DMS79 treated with DMSO at 0.1 percent for 48 hours (cell line): ENCODE data around the gene SERTAD1.

Experiments
- DNase-seq: peaks from one replicate; lab custom pipeline; 2025; lab: John Stamatoyannopoulos, UW

SERTAD1 gene

DNA sequence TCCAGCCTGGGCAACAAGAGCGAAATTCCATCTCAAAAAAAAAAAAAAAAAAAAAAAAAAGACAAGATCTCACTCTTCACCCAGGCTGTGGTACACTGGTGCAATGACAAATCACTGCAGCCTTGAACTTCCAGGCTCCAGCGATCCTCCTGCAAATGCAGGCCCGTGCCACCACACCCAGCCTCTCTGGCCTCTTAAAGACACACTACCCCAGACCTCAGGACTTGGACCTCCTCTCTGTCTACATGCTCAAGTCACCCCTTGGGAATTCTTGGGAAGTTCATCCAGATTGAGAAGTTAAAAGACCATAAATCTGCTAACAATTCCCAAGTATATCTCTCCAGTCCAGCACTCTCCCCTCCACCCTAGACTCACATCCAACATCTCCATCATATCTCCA lies 25.2 kb downstream of the SERTAD1 start:
- DNase-seq, result no peak

DNA sequence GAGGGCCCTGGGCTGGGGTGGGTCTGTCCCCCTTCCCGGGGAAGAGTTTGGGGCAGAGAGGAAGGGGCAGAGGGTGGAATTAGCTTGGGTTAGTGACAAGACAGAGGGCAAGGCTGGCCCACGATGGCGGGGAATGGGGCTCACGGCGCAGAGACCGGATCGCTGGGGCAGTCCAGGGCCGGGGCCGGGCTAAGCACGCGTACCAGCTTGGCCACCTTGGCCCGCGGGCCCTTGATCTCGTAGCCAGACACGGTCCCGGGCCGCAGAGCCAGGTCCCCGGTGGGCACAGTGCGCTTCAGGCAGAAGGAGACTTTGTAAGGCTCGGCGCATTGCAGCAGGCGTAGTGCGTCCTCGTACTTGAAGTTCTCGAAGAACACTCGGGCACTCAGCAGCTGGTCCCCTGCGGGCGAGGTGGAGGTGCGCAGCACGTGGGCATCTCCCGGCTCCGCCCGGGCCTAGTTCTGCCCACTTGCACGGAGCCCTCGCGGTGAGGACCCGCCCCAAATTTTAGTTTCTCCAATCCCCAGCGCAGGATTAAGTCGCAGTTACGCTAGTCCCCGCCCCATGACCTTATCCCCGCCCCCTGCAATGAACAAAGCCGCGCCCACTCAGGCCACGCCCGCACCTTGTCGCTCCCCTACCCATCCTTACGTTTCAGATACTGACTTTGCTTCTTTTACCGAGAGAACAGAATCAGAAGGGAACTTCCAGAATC lies 27.2 kb downstream of the SERTAD1 start:
- DNase-seq, result no peak

DNA sequence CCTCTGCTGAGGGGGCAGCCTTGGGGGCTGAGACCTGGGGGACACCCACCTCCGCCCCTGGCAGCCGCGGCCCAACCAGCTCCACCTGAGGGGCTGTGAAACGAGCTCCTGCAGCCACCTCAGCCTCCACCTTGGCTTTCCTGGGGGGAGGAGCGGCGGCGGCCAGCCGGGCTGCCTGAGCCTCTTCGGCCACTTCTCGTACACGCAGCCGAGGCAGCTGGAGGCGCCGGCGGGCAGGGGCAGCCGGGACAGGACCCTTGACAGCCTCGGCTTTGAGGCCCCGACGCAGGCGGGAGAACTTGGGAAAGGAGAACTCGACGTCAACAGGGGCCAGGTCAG lies 28.3 kb downstream of the SERTAD1 start:
- DNase-seq, result no peak

DNA sequence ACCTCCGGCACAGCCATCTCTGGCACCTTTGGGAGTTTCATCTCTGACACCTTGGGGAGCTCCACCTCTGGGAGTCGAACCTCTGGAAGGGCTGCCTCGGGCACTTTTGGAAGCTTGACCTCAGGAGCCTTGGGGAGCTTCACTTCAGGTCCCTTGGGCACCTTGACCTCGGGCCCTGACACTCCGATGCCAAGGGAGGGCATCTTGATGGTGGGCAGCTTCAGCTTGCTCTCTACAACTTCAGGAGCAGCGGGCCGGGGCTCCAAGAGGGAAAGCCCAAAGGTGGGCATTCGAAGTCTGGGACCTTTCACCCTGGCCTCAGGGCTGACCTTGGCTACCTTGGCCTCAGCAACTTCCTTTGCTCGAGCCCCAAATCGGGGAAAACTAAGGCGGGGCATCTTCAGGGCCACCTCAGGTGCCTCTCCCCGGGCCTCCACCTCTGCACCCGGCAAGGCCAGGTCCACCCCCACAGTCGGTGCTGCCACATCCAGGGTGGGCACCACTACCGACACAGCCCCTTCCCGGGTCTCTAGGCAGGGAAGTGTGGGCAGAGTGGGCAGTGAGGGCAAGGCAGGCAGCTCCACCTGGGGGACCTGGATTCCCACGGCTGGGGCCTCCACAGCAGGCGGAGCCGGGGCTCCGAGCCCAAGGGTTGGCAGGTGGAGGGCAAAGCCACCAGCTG lies 28.8 kb downstream of the SERTAD1 start:
- DNase-seq, result no peak

DNA sequence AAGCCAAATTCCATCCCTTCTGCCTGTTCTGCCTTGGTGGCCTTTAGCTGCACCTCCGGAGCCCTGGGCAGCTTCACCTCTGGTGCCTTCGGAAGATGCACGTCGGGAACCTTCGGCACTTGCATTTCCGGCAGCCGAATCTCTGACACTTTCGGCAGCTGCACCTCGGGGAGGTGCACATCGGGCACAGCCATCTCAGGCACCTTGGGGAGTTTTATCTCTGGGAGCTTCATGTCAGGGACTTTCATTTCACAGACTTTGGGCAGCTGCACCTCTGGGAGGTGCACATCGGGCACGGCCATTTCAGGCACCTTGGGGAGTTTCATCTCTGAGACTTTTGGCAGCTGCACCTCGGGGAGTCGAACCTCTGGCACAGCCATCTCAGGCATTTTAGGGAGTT lies 29.8 kb downstream of the SERTAD1 start:
- no peak for DNase-seq

DNA sequence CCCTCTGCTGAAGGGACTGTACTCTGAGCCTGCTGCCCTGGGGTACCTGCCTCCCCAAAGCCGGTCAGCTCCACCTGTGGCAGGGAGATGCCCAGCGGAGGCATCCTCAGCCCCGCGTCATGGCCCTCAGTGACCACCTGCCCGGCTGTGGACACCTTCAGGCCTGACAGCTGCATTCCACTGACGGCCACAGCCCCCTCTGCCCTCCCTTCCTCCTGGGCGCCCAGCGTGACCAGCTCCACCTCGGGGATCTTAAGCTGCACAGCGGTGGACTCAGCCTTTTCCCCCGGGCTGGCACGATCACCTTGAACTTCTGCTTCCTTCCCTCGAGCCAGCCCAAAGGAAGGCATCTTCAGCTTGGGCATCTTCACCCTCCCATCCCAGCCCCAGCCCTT lies 31.0 kb downstream of the SERTAD1 start:
- DNase-seq, result no peak

DNA sequence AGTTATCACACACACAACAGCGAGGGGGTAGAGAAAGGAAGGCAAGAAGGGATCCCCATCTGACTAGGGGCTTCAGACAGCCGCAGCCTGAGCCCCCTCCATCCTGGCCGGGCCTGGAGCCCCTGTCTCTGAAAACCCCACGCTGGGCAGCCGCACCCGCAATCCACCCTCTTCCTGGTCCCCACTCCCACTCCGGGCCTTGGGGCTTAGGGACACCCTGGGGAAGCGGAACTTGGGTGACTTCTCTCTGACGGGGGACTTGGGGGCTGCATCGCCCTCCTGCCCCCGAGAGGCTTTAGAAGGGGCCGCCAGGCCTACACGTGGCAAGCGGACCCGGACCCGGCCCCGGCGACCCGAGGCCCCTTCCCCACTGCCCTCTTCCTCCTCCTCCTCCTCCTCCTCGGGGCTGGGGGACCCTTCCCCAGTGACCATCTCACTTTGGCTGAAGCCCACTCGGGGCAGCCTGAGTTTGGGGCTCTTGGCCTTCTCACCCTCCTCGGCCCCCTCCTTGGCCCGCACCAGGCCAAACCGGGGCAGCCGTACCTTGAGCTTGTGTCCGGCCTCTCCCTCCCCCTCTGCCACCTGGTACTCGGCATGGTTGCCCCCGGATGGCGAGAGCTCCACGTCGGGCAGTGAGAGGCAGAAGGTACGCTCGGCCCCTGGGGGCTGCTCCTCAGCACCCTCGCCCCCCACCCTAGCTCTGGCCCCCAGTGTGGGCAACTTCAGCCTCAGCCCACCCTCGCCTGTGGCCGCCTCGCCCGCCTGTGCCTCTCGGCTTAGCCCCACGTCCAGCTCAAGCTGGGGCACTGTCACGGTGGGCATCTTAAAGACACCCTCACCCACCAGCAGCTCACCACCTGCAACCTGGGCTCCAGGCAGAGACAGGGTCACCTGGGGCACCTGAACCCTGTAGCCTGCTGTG lies 31.6 kb downstream of the SERTAD1 start:
- DNase-seq, result no peak

DNA sequence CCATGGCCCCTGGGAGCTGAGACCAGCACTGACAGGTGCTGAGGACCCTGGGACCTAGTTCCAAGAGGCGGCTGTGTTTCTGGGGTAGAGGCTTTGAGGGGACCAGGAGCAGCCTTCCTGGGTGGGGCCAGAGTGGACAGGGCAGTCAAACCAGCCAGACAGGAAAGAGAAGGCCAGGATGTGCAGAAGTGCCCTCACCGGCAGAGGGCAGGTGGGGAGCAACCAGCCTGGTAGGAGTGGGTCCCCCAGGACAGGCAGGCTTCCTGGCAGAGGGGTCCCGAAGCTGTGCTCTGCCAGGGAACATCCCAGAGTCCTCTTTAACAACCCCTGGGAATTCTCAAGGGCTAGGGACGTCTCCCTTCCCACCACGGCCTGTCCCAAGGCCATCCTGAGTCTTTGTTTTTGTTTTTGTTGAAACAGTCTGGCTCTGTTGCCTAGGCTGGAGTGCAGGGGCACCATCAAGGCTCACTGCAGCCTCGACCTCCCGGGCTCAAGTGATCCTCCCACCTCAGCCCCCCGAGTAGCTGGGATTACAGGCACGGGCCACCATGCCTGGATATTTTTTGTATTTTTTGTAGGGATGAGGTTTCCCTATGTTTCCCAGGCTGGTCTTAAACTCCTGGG lies 32.8 kb downstream of the SERTAD1 start:
- no peak for DNase-seq

DNA sequence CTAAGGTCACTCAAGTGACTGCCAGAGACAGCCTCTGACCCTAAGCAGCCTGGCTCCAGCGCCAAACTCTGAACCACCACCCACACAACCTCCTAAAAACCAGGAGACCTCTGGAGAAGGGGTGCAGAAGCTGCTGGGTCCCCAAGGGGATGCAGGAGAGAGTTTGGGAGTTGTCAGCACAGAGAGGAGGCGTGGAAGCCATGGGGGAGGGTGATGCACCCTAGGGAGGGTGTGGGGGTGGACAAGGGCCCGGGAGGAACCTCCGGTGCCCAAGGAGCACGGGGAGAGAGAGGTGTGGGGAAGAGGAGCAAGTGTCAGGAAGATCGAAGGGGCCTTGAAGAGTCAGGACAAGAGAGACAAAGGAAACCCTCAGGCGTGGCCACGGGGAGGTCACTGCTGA lies 33.7 kb downstream of the SERTAD1 start:
- no peak for DNase-seq

DNA sequence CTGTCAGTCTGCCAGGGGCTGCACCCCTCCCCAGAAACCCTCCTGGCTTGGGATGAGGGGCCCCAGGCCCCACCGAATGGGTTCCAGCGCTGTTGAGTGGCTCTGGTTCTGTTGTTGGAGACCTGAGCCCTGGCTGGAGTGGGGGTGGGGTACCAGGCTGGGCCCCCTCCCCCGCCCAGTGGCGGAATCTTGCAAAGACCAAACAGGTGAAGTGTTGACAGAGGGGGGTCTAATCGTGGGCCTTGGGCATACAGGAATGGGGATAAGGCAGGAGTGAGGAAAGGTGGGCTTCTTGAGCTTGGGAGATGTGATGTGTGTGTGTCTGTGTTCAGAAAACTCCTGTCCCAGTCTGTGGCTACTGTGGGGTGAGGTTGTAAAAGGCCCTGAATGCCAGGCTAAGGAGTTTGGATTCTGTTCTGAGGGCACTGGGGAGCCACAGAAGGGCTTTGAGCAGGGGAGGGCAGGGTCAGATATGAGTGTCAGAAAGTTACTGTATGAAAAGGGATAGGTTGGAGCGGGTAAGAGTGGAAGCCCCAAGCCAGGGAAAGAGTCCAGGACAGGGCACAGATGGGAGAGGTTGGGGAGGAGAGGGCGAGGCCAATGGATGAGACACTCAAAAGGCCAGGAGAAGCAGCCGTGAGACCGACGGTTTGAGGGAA lies 35.6 kb downstream of the SERTAD1 start, which contains the start of gene HIPK4:
Gene HIPK4, minus strand, starts transcription at position 98 of the 659 bp plus-strand sequence. CDS start 279 bp downstream, outside the sequence.
- DNase-seq, result no peak

DNA sequence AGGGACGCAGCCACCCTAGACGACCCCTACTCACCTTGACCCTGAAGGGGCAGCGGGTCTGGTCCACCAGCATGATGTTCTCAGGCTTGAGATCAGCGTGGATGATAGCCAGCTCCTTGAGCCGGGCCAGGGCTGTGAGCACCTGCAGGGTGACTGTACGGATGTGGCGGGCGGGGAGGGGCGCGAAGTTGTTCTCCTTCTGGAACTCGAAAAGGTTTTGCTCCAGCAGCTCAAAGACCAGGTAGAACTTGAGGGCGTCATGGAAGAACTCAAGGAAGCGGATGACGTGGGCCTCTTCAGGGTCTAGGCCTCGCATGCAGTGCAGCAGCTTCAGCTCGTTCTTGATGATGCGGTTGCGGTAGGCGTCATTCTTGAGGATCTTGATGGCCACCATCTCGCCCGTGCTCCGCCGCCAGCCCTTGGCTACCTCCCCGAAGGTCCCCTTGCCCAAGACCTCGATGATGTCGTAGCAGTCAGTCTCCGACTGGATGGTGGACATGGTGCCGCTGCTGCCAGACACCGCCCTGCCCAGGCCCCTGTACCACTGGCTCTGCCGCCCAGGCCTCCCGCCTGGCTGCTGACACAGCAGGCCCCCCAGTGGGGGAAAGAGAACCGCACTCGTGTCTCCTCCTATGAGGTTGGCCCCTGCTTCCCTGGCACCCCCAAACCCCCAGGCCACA lies 36.2 kb downstream of the SERTAD1 start:
- no peak for DNase-seq

DNA sequence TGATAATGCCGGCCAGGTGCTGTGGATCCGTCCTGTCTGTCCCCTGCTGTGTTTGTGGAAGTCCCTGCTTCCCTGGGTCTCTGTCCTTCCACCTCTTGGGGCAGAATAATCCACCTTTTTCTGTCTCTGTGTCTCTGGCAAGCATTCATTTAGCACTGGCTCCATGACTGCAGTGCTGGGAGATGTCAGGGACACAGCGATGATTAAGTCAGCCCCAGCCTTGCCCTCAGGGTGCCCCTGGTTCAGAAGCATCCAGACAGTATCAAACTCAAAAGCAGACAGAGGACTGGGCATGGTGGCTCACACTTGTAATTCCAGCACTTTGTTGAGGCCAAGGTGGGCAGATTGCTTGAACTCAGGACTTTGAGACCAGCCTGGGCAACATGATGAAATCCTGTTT lies 37.3 kb downstream of the SERTAD1 start:
- DNase-seq, result no peak

DNA sequence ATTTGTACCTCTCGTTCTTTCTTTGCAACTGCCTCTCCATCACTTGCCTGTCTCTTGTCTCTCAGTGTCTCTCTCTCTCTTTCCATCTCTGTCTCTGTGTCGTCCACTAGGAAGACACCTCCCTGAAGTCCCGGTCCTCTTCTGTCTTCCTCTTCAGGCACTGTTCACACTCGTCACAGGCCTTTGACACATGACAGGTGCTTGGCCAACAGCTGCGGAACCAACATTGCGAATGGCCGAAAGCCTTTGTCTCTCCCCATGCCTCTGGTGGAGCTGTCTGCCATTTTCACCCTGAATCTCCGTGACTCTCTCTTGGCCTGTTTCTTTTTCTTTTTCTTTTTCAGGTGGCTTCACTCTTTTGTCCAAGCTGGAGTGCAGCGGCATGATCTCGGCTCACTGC lies 38.6 kb downstream of the SERTAD1 start:
- DNase-seq, result no peak

DNA sequence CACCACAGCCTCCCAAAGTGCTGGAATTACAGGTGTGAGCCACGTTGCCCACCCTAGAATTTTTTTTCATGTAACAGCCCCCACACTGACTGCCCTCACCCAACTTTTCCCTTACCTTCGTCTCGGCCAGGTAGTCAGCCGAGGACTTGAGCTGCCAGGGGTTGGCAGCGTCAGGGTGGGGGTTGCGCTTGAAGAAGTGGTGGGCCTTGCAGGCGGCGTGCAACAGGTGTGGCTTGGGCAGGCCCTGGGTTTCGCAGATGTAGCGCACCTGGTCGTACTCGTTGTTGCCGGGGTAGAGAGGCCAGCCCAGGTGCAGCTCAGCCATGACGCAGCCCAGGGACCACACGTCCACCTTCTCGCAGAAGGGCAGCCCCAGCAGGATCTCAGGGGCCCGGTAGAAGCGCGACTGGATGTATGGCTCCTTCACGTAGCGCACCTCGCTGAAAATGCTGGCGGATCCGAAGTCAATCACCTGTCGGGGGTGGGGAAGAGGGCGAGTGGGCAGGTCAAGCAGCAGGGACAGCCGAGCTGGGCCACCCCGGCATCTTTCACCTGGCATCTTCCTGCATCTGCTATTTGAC lies 42.0 kb downstream of the SERTAD1 start:
- DNase-seq, result no peak

DNA sequence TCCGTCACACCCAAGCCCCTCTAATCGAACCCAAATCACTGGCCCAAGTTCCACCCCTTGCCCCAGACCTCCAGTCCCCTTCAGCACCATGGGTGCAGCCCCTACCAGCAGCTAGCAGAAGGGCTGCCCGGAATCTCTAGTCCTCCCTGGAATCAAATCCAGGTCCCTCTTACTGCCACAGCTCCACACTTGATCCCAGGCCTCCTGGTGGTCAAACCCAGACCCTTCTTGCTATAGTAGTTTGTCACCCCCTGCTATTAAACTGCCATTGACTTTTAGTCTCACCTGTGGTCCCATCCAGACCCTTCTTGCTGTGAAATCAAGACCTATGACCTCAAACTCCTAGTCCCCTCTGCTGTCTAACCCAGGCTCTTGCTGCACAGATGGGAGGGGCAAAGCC lies 44.5 kb downstream of the SERTAD1 start:
- no peak for DNase-seq

DNA sequence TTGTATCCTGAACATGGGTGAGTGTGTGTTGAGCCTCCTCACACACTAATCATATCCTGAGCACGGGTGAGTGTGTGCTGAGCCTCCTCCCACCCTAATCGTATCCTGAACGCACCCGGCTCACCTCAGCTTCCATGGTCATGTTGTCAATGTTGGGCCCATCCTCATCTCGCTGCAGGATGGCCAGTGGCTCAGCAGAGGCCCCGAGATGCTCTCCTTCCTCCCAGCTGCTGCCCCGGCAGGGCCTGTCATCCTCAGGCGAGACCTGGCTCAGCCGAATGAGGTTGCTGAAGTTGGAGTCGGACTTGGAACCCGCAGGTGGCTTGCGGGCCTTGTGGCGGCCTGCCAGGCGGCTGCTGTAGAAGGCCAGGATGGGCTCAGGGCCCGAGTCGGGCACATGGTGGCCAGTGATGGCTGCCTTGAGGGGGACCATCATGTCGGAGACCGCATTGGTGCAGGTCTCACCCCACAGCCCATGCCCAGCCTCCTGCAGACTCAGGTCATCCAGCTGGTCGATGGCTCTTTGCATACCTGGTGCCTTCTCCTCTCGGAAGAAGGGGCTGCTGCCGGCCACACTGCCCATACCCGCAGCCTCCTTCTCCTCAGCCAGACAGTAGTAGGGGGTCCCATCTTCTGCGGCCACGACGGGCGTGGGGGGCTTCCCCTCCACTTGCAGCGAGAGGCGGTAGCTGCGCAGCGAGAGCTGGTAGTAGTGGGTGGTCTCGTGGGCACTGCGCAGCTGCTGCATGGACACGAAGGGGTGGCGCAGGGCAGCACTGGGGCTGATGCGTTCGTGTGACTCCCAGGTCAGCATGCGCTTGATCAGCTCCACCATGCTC lies 45.4 kb downstream of the SERTAD1 start:
- DNase-seq, result no peak

DNA sequence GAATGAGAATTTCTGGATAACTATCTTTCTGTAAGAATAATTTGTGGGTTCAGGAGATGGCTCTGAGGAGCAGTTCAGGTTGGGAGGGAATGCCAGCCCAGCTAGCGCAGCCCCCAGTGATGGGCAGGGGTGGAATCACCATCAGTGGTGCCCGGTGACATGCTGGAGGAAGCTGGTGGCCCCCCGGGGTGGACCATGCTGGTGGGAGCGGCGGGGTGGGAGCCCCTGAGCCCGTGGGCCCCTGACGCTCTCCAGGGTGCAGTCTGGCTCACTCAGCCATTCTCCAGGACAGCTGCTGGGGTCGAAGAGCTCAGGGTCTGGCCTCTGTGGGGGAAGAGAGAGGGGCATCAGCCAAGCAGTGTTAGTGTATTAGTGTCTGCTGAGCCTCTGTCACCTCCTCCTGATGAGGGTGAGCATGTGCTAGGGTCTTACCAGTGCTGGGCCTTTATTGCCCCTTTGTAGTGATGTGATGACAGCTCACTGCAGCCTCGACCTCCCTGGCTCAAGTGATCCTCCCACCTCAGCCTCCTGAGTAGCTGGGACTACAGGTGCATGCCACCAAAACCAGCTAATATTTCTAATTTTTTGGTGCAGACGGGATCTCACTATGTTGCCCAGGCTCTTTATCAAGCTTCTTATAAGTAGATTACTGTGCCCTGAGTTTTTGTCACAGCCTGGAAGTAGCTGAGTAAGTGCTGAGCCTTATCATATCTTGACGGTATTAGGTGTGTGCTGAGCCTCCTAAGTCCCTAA lies 46.2 kb downstream of the SERTAD1 start:
- DNase-seq, result no peak

DNA sequence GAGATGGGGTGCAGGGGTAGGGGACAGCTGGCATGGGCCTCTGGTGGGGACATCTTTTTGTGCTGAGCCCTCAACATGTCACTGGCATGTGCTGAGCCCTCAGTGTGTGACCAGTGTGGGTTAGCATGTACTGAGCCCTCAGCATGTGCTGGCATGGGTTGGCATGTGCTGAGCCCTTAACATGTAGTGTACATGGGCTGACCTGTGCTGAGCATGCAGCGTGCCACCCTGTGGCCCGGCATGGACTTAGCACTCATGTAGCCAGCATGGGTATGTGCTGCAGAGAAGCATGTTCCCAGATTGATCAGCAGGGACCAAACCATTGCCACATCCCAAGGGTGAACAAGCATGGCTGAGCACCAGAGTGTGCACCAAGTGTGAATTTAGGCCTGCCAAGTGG lies 47.3 kb downstream of the SERTAD1 start:
- no peak for DNase-seq

DNA sequence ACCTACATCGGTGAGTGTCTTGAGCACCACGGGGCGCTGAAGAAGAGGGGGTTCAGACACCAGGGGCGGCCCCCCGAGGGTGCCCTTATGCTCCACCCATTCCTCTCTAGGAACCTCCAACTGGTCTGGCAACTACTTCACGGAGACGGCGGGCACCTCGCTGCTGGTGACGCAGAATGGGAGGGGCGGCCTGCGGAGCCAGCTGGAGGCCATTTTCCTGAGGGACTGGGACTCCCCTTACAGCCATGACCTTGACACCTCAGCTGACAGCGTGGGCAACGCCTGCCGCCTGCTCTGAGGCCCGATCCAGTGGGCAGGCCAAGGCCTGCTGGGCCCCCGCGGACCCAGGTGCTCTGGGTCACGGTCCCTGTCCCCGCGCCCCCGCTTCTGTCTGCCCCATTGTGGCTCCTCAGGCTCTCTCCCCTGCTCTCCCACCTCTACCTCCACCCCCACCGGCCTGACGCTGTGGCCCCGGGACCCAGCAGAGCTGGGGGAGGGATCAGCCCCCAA lies 47.9 kb downstream of the SERTAD1 start:
- no peak for DNase-seq
